B cell (primary cell): Measurements from ENCODE around the gene SP8. TPM values are rescaled to one million over a fixed set of nuclear protein-coding genes. Genes with fewer than 3 reads are reported as not detected.

Experiments
- ATAC-seq: fragments of 200-7000 bp; cut with Tn5 transposase; one replicate; pipeline ENCODE4 v1.10.0; 2021; ENCODE audit warnings: low read depth, mild to moderate bottlenecking, moderate number of reproducible peaks, moderate library complexity
- CTCF ChIA-PET: fragments of 350-600 bp; sonication (Branson Sonifier 250); formaldehyde crosslinking; loops from one replicate; lab custom pipeline; 2021; ENCODE audit warnings: antibody characterized with exemption, inconsistent platforms; lab: Charles Lee
- POLR2A ChIA-PET: fragments of 350-600 bp; sonication (Branson Sonifier 250); formaldehyde crosslinking; loops from one replicate; lab custom pipeline; 2021; ENCODE audit warnings: antibody characterized with exemption; lab: Charles Lee
- DNase-seq: peaks from one replicate; pipeline ENCODE4 v3.0.0; 2013
- H2AFZ ChIP-seq: 2 replicates; pipeline ENCODE4 v1.6.1; 2012; ENCODE audit warnings: mild to moderate bottlenecking, low read depth, low read length; ENCODE audit not compliant: insufficient read depth, poor library complexity, severe bottlenecking
- H3K27ac ChIP-seq, 2 donors: 1 replicate in 1 of 2; 2 replicates in 1 of 2; pipeline ENCODE4 v1.5.1; 2012 to 2013; ENCODE audit warnings: low read length in 2 of 2, mild to moderate bottlenecking in 2 of 2, moderate library complexity in 1 of 2
- H3K27me3 ChIP-seq, 4 experiments: fragments of 200-600 bp in 1 of 4; sonication (generic) in 1 of 4; replicated peaks in 1 of 4; 1 replicate in 2 of 4; 2 replicates in 2 of 4; pipeline versions ENCODE4 v1.6.1 to v1.7.0; 2013 to 2016; ENCODE audit warnings: low read length in 3 of 4, mild to moderate bottlenecking in 2 of 4, mixed read lengths in 1 of 4, moderate library complexity in 1 of 4; ENCODE audit not compliant: insufficient read depth in 4 of 4, control insufficient read depth in 3 of 4; ENCODE audit errors: control extremely low read depth in 1 of 4
- H3K36me3 ChIP-seq, 2 experiments: replicated peaks in 1 of 2; 1 replicate in 1 of 2; 2 replicates in 1 of 2; pipeline versions ENCODE4 v1.6.1 to v1.7.1; 2013; ENCODE audit warnings: low read length in 1 of 2; ENCODE audit not compliant: insufficient read depth in 2 of 2, control insufficient read depth in 1 of 2; ENCODE audit errors: control extremely low read depth in 1 of 2, extremely low read depth in 1 of 2
- H3K4me1 ChIP-seq, 2 donors: fragments of 200-600 bp in 1 of 2; sonication (generic) in 1 of 2; 1 replicate in 1 of 2; 2 replicates in 1 of 2; pipeline versions ENCODE4 v1.5.1 to v1.6.1; 2013 to 2017; ENCODE audit warnings: low read length in 2 of 2; ENCODE audit not compliant: control insufficient read depth in 2 of 2, insufficient read depth in 2 of 2
- H3K4me2 ChIP-seq: replicated peaks from 2 replicates; pipeline ENCODE3; 2012; ENCODE audit warnings: mild to moderate bottlenecking, low read depth, low read length; ENCODE audit not compliant: poor library complexity, severe bottlenecking
- H3K4me3 ChIP-seq, 5 experiments: fragments of 200-600 bp in 1 of 5; sonication (generic) in 1 of 5; 1 replicate in 3 of 5; 2 replicates in 2 of 5; pipeline versions ENCODE4 v1.5.1 to v1.7.0; 2011 to 2016; ENCODE audit warnings: low read length in 4 of 5, mild to moderate bottlenecking in 4 of 5, low read depth in 2 of 5, control low read depth in 1 of 5, moderate library complexity in 1 of 5; ENCODE audit not compliant: insufficient read depth in 1 of 5; ENCODE audit errors: control extremely low read depth in 1 of 5, extremely low read depth in 1 of 5
- H3K79me2 ChIP-seq: fragments of 200-600 bp; sonication (generic); one replicate; pipeline ENCODE4 v1.6.0; 2016; ENCODE audit warnings: low read length; ENCODE audit not compliant: control insufficient read depth, insufficient read depth
- H3K9ac ChIP-seq: fragments of 200-600 bp; sonication (generic); 2 replicates; pipeline ENCODE4 v1.6.1; 2017; ENCODE audit warnings: mild to moderate bottlenecking, low read length, moderate library complexity
- H3K9me3 ChIP-seq, 3 donors: one replicate each; pipeline versions ENCODE4 v1.6.1 to v1.7.1; 2013; ENCODE audit warnings: low read length in 2 of 3; ENCODE audit not compliant: control insufficient read depth in 2 of 3, insufficient read depth in 1 of 3; ENCODE audit errors: control extremely low read depth in 1 of 3
- H4K20me1 ChIP-seq: 2 replicates; pipeline ENCODE4 v1.6.0; 2012; ENCODE audit warnings: mild to moderate bottlenecking, low read length; ENCODE audit not compliant: insufficient read depth, control insufficient read depth, poor library complexity, severe bottlenecking
- H3K27ac Mint-ChIP-seq: one replicate; pipeline ENCODE4 v1.8.0; 2021; ENCODE audit warnings: mixed read lengths
- H3K27me3 Mint-ChIP-seq: one replicate; pipeline ENCODE4 v1.8.0; 2021; ENCODE audit warnings: mixed read lengths
- H3K4me1 Mint-ChIP-seq: one replicate; pipeline ENCODE4 v1.8.0; 2021; ENCODE audit warnings: mixed read lengths
- H3K4me3 Mint-ChIP-seq: one replicate; pipeline ENCODE4 v1.8.0; 2021; ENCODE audit warnings: mixed read lengths
- H3K9me3 Mint-ChIP-seq: one replicate; pipeline ENCODE4 v1.8.0; 2022; ENCODE audit warnings: mixed read lengths; ENCODE audit not compliant: insufficient read depth
- EZH2 ChIP-seq: IDR thresholded peaks from 2 replicates; pipeline ENCODE4 v1.6.1; 2012; ENCODE audit warnings: borderline replicate concordance, low read depth, mild to moderate bottlenecking, moderate library complexity, low read length; ENCODE audit not compliant: insufficient read depth, poor library complexity, severe bottlenecking
- WGBS: methylation state at CpG from one replicate; pipeline ENCODE4 v1.1.5; 2013; ENCODE audit warnings: missing lambda C conversion rate; ENCODE audit not compliant: insufficient coverage; 5-methylcytosine and 5-hydroxymethylcytosine counted together
- intact Hi-C: fragments of 100-400 bp; cut with micrococcal nuclease; formaldehyde crosslinking; loops from one replicate; pipeline ENCODE4 v1.10.0; 2022
- polyA plus RNA-seq: library from polyadenylated mRNA; depleted of rRNA; stranded (reverse); fragments of >200 nt; gene quantifications from 2 replicates; pipeline ENCODE4 v1.2.3, GENCODE V29; 2012
- total RNA-seq, 2 donors: library from RNA; stranded (reverse); fragments of 120-200 nt in 1 of 2; gene quantifications; 1 replicate in 1 of 2; 2 replicates in 1 of 2; pipeline versions ENCODE4 v1.2.3 to v1.2.4, GENCODE V29; 2013 to 2022
- TF ChIP-seq, protein P1 (sequence below): fragments of 200-600 bp; IDR thresholded peaks from one replicate; pipeline ENCODE4 v1.8.0; 2022; ENCODE audit warnings: antibody characterized with exemption, mild to moderate bottlenecking

SP8 gene
- total and polyA plus RNA-seq, 2 donors (not counting 1 experiment from before 2014, with no cell fraction given) = not detected

DNA sequence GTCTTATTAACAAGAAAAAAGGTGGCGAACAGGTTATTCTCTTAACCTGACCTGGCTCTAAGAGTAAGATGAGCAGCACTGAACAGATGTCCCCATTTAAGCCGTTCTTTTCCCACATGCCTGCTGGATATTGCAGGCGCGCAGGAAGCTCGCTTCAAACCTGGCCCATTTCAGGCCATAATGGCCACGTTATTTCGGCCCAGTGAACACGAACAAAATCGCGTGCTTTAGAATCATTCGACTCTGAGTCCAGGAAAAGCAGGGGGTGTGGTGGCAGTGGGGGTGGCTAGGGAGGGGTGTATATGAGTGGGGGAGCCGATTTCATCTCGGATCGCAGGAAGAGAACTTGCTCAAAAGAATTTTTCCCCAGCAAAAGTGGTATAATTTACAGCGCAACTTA is 6.6 kb upstream of the SP8 start:
- H3K36me3 ChIP-seq = no peaks in the 10 kb centered on the region
- H4K20me1 ChIP-seq = no peaks in the 10 kb centered on the region
- POLR2A ChIA-PET = no interaction called here
- H3K4me1 Mint-ChIP-seq = peaks cover 12% of the 10 kb centered on the region
- intact Hi-C loops = loop anchor here (10.0 kb wide), 1 partner anchor 462 kb away; no protein-coding TSS in a partner anchor
- no peak for ATAC-seq
- no peak for DNase-seq
- H3K4me3 ChIP-seq = no peak overlapping the region
- peaks cover 5 to 39% (median 10%) of the 10 kb centered on the region in 3 donors for H3K9me3 ChIP-seq
- H3K4me3 Mint-ChIP-seq = no peak overlapping the region
- TF ChIP-seq EZH2 = no peak
- TF ChIP-seq, protein P1, sequence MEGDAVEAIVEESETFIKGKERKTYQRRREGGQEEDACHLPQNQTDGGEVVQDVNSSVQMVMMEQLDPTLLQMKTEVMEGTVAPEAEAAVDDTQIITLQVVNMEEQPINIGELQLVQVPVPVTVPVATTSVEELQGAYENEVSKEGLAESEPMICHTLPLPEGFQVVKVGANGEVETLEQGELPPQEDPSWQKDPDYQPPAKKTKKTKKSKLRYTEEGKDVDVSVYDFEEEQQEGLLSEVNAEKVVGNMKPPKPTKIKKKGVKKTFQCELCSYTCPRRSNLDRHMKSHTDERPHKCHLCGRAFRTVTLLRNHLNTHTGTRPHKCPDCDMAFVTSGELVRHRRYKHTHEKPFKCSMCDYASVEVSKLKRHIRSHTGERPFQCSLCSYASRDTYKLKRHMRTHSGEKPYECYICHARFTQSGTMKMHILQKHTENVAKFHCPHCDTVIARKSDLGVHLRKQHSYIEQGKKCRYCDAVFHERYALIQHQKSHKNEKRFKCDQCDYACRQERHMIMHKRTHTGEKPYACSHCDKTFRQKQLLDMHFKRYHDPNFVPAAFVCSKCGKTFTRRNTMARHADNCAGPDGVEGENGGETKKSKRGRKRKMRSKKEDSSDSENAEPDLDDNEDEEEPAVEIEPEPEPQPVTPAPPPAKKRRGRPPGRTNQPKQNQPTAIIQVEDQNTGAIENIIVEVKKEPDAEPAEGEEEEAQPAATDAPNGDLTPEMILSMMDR = no peak
- no peak overlapping the region for H3K4me2 ChIP-seq
- no peak overlapping the region for H3K27ac Mint-ChIP-seq
- H3K27ac ChIP-seq = no peak overlapping the region
- H3K9ac ChIP-seq = no peak overlapping the region
- CTCF ChIA-PET = no interaction called here
- no peak overlapping the region for H2AFZ ChIP-seq
- peaks cover 2% of the 10 kb centered on the region for H3K9me3 Mint-ChIP-seq
- H3K27me3 ChIP-seq = peaks cover 4 to 85% (median 80%) of the 10 kb centered on the region in 4 experiments
- H3K79me2 ChIP-seq = no peaks in the 10 kb centered on the region
- 8% methylated on average over 7 of the region's 15 CpGs for WGBS
- H3K27me3 Mint-ChIP-seq = peaks cover 74% of the 10 kb centered on the region
- H3K4me1 ChIP-seq = peaks cover 9 to 29% of the 10 kb centered on the region in 2 donors

DNA sequence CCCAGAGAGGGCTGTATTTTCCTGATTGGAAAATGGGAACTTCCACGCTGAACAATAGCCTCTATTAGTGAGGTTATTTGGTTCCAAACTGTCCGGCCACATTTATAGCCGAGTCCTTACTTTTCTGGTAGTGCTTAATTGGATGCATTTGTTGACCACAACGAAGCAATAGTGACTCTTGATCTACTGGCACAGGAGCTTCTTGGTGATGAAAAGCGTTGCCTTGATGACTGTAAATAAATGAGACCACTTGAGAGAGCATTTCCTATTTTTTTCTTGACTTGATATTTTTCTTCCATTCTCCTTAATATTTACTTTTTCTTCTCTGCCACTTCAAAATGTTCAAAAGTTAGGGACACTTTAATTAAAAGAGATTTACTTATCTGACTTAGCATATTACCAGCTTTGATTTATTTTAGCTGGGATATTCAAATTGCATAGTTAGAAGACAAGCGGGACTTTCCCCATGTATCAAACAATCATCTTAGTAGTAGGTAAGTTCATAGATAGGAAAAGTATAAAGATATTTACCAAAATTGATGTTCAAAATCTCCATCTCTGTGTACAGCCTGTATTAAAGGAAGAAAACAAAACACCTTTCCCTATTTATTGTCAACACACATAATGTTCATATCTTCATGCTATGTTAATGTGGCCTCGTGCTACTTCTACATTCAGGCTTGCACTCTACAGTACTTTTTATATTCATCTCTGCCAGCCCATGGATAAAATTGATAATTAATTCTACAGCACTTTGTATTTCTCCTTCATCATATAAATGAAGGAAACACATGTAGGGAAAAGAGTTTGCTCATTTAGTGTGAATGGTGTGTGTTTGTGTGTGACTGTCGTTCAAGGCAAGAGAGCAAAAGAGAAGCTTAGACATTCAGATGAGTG is 5.1 kb upstream of the SP8 start:
- intact Hi-C loops = loop anchor here (10.0 kb wide), 1 partner anchor 463 kb away; no protein-coding TSS in a partner anchor
- ATAC-seq = no peak
- H3K4me1 Mint-ChIP-seq = peaks cover 7% of the 10 kb centered on the region

More for the DNA sequence above, 5.1 kb upstream of the SP8 start:
- H3K4me1 ChIP-seq = peaks cover 6 to 31% of the 10 kb centered on the region in 2 donors
- 8% methylated on average over 4 of the region's 8 CpGs for WGBS
- no peaks in the 10 kb centered on the region for H3K79me2 ChIP-seq
- peaks cover 7 to 41% (median 10%) of the 10 kb centered on the region in 3 donors for H3K9me3 ChIP-seq
- H3K27ac Mint-ChIP-seq = no peak overlapping the region
- H3K27me3 ChIP-seq = peaks cover 4 to 89% (median 85%) of the 10 kb centered on the region in 4 experiments
- CTCF ChIA-PET = no interaction called here
- no peak for DNase-seq
- H3K4me3 ChIP-seq = no peak overlapping the region
- H3K27ac ChIP-seq = no peak overlapping the region
- no peaks in the 10 kb centered on the region for H3K36me3 ChIP-seq
- peaks cover 2% of the 10 kb centered on the region for H3K9me3 Mint-ChIP-seq
- no peaks in the 10 kb centered on the region for H4K20me1 ChIP-seq
- no peak overlapping the region for H3K4me3 Mint-ChIP-seq
- no peak overlapping the region for H2AFZ ChIP-seq
- TF ChIP-seq EZH2 = no peak
- TF ChIP-seq, protein P1 = no peak
- no peak overlapping the region for H3K9ac ChIP-seq
- peaks cover 78% of the 10 kb centered on the region for H3K27me3 Mint-ChIP-seq
- H3K4me2 ChIP-seq = no peak overlapping the region
- POLR2A ChIA-PET = no interaction called here
